ENCODE data around the gene SPG11.
A peak's percentile ranks its signal among the peaks of the same experiment; 100 is the strongest.
"Not testable (repeated sequence)": the region's sequence is repeated elsewhere in the genome, so short reads cannot be mapped to it uniquely, and the experiment has no call there.

SPG11 gene

GRCh38 chr15:44663410-44664308, at the start of gene SPG11:
SPG11 (minus strand) TSS chr15:44663662; CDS start chr15:44663647, 15 bp downstream.
- peak; percentile 98 for DNase-seq

GRCh38 chr15:44712346-44713005, 49.0 kb upstream of the SPG11 start:
- DNase-seq: peak; percentile 86

- DNase-seq: peak; percentile 88
Observed at GRCh38 chr15:44711743-44712345, 48.4 kb upstream of the SPG11 start.

- peak; percentile 98 for DNase-seq
Observed at GRCh38 chr15:44711096-44711742, 47.8 kb upstream of the SPG11 start, which contains the start of the genes B2M and PATL2. B2M (plus strand) TSS chr15:44711517; CDS start chr15:44711547, 30 bp downstream. PATL2 (minus strand) TSS chr15:44711323; CDS start chr15:44676490, 34,833 bp downstream.

GRCh38 chr15:44710236-44711095, 47.0 kb upstream of the SPG11 start:
- peak; percentile 73 for DNase-seq

- no peak for DNase-seq
Observed at GRCh38 chr15:44706946-44707636, 43.6 kb upstream of the SPG11 start.

- DNase-seq: no peak
Observed at GRCh38 chr15:44706401-44706800, 42.9 kb upstream of the SPG11 start.

GRCh38 chr15:44705986-44706385, 42.5 kb upstream of the SPG11 start:
- no peak for DNase-seq

- not testable (repeated sequence) for DNase-seq
Observed at GRCh38 chr15:44700676-44701075, 37.2 kb upstream of the SPG11 start.

GRCh38 chr15:44698641-44699040, 35.2 kb upstream of the SPG11 start:
- no peak for DNase-seq

- DNase-seq: no peak
Observed at GRCh38 chr15:44697014-44697413, 33.6 kb upstream of the SPG11 start.

- no peak for DNase-seq
Observed at GRCh38 chr15:44695294-44695693, 31.8 kb upstream of the SPG11 start.

GRCh38 chr15:44694416-44694815, 31.0 kb upstream of the SPG11 start:
- DNase-seq: no peak

GRCh38 chr15:44692659-44693058, 29.2 kb upstream of the SPG11 start:
- DNase-seq: no peak

- not testable (repeated sequence) for DNase-seq
Observed at GRCh38 chr15:44690245-44690644, 26.8 kb upstream of the SPG11 start.

- DNase-seq: not testable (repeated sequence)
Observed at GRCh38 chr15:44689318-44689717, 25.9 kb upstream of the SPG11 start.

GRCh38 chr15:44682809-44683682, 19.6 kb upstream of the SPG11 start:
- peak; percentile 89 for DNase-seq

- DNase-seq: no peak
Observed at GRCh38 chr15:44682211-44682610, 18.7 kb upstream of the SPG11 start.

- DNase-seq: peak; percentile 71
Observed at GRCh38 chr15:44676676-44677075, 13.2 kb upstream of the SPG11 start.

GRCh38 chr15:44675911-44676310, 12.4 kb upstream of the SPG11 start:
- DNase-seq: no peak

Data from activated effector memory CD4-positive, alpha-beta T cell treated with anti-CD3 and anti-CD28 coated beads, Interleukin-2, amount 50 U/mL, for 16 hours (primary cell).